CD8-positive, alpha-beta memory T cell (primary cell): ENCODE results near the gene UQCR10. TPM values are rescaled to one million over a fixed set of nuclear protein-coding genes. Genes with fewer than 3 reads are reported as not detected.

Experiments
- CTCF ChIA-PET: fragments of 350-600 bp; sonication (Branson Sonifier 250); formaldehyde crosslinking; loops from one replicate; lab custom pipeline; 2021; ENCODE audit warnings: antibody characterized with exemption; lab: Charles Lee
- POLR2A ChIA-PET: fragments of 350-600 bp; sonication (Branson Sonifier 250); formaldehyde crosslinking; loops from one replicate; lab custom pipeline; 2021; ENCODE audit warnings: antibody characterized with exemption; lab: Charles Lee
- DNase-seq, 5 donors: peaks; one replicate each; pipeline versions ENCODE4 v3.0.0 to v3.0.0-alpha.2; 2020 to 2022; ENCODE audit warnings: mixed read lengths in 1 of 5
- H3K27ac ChIP-seq: one replicate; pipeline ENCODE4 v1.7.0; 2013; ENCODE audit warnings: low read depth, mild to moderate bottlenecking, low read length, moderate library complexity
- H3K27me3 ChIP-seq: 2 replicates; pipeline ENCODE4 v1.7.0; 2013; ENCODE audit warnings: low read length, mild to moderate bottlenecking; ENCODE audit not compliant: insufficient read depth, poor library complexity, severe bottlenecking
- H3K36me3 ChIP-seq: 2 replicates; pipeline ENCODE4 v1.7.0; 2013; ENCODE audit warnings: mild to moderate bottlenecking, low read length, moderate library complexity; ENCODE audit not compliant: insufficient read depth
- H3K4me1 ChIP-seq: 2 replicates; pipeline ENCODE4 v1.7.0; 2013; ENCODE audit warnings: mild to moderate bottlenecking, low read length, moderate library complexity; ENCODE audit not compliant: insufficient read depth
- H3K4me3 ChIP-seq: 2 replicates; pipeline ENCODE4 v1.7.0; 2013; ENCODE audit warnings: mild to moderate bottlenecking, low read length
- H3K9me3 ChIP-seq: 2 replicates; pipeline ENCODE4 v1.7.0; 2013; ENCODE audit warnings: mild to moderate bottlenecking, low read length
- H3K27ac Mint-ChIP-seq, 8 donors: one replicate each; pipeline ENCODE4 v1.8.0; 2020 to 2021; ENCODE audit warnings: mixed read lengths in 8 of 8, mild to moderate bottlenecking in 6 of 8, inconsistent platforms in 3 of 8, moderate library complexity in 3 of 8
- H3K27me3 Mint-ChIP-seq, 2 donors: one replicate each; pipeline ENCODE4 v1.8.0; 2020 to 2021; ENCODE audit warnings: mixed read lengths in 2 of 2, mild to moderate bottlenecking in 1 of 2, moderate library complexity in 1 of 2
- H3K36me3 Mint-ChIP-seq, 3 donors: one replicate each; pipeline ENCODE4 v1.8.0; 2020 to 2021; ENCODE audit warnings: mixed read lengths in 3 of 3, inconsistent platforms in 1 of 3, mild to moderate bottlenecking in 1 of 3
- H3K4me1 Mint-ChIP-seq, 3 donors: one replicate each; pipeline ENCODE4 v1.8.0; 2020 to 2021; ENCODE audit warnings: mixed read lengths in 3 of 3, inconsistent platforms in 1 of 3, mild to moderate bottlenecking in 1 of 3
- H3K4me3 Mint-ChIP-seq, 7 donors: one replicate each; pipeline ENCODE4 v1.8.0; 2020 to 2021; ENCODE audit warnings: mixed read lengths in 7 of 7, mild to moderate bottlenecking in 6 of 7, moderate library complexity in 4 of 7, inconsistent platforms in 2 of 7
- H3K9me3 Mint-ChIP-seq, 5 donors: one replicate each; pipeline ENCODE4 v1.8.0; 2020 to 2022; ENCODE audit warnings: mixed read lengths in 5 of 5, mild to moderate bottlenecking in 3 of 5, moderate library complexity in 2 of 5, inconsistent platforms in 1 of 5
- polyA plus RNA-seq: library from polyadenylated mRNA; unstranded; fragments of 300-500 nt; fragmentation: Illumina TruSeq; gene quantifications from one replicate; pipeline ENCODE4 v1.2.3, GENCODE V29; 2021
- total RNA-seq, 2 experiments: library from RNA; stranded (reverse); gene quantifications; one replicate each; pipeline ENCODE4 v1.2.3, GENCODE V29; 2021

The UQCR10 gene
- total and polyA plus RNA-seq, 3 experiments from 2014 or later: 114 to 307 (median 121) TPM

DNA sequence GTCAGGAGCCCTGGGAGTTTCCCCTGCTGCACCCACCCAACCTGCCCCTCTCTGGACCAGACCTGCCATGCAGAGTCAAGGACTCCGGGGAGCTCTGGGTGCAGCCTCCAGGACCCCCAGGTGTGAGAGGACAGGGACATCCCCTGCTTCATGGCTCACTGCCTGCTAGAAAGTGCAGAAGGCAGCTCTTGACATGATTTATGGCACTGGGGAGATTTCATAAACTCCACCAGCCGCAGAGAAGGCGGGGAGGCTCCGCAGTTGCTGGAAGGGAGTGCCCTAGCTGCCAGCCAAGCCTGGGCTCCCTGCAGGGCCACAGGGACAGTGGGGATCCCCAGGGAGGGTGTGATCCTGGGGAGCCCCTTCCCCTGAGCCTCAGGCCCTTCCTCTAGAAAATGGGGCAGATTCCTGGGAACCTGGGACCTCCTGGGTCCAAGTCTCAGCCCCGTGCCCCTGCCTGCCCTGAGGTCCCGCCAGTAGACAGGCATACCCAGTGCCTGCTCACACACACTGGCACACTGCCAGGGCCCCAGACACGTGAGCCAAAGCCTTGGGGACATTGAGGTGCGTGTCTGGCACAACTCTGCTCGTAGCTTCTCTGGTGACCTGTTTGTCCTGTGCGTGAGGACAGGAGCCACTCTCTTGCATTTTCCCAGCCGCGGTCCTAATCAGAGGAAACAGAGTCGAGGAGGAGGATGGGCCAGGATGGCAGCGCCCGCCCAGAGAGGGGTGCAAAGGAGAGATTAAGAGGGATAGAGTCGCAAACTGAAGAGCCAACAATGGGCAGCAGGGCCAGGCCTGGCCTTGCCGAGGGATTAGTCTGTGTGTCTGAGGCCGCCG, 33.6 kb upstream of the UQCR10 start:
- peaks cover 0 to 2% of the 10 kb centered on the region in 2 donors for H3K27me3 Mint-ChIP-seq
- Histone ChIP-seq H3K27me3 (no peaks in the 10 kb centered on the region), H3K9me3 (no peaks in the 10 kb centered on the region), H3K27ac (no peak overlapping the region), H3K36me3 (no peaks in the 10 kb centered on the region), H3K4me3 (no peak overlapping the region), H3K4me1 (no peaks in the 10 kb centered on the region)
- no peaks in the 10 kb centered on the region for H3K4me1 Mint-ChIP-seq
- no peaks in the 10 kb centered on the region for H3K9me3 Mint-ChIP-seq
- H3K36me3 Mint-ChIP-seq: peaks cover 0 to 50% (median 11%) of the 10 kb centered on the region in 3 donors
- no peak overlapping the region for H3K27ac Mint-ChIP-seq
- ChIA-PET CTCF (no interaction called here), POLR2A (no interaction called here)
- no peak for DNase-seq
- H3K4me3 Mint-ChIP-seq: no peak overlapping the region

DNA sequence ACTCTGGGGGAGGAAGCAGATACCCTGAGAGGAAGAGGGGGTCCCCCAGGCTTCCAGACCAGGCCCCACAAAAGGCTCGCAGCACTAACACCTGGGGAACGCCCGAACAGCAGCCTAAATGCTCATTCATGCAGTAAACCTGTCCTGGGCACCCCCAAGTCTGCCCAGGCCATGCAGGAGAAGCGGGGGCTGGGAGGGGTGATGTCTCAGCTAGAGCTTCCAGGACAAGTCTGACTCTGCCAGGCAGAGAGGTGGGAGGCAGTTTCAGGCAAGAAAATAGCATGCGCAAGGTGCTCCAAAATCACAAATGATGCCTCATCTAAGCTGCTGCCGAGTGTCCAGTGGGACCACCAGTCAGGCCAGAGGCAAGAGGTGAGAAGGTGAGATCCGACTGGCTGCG, 32.8 kb upstream of the UQCR10 start:
- Histone ChIP-seq H3K36me3 (no peaks in the 10 kb centered on the region), H3K27me3 (no peaks in the 10 kb centered on the region), H3K4me3 (no peak overlapping the region), H3K9me3 (no peaks in the 10 kb centered on the region), H3K27ac (no peak overlapping the region), H3K4me1 (no peaks in the 10 kb centered on the region)
- Mint-ChIP-seq H3K9me3 (no peaks in the 10 kb centered on the region), H3K36me3 (peaks cover 0 to 53% (median 11%) of the 10 kb centered on the region in 3 donors), H3K27ac (peak overlapping the region in 1 of 8 donors; percentile 32), H3K4me1 (no peaks in the 10 kb centered on the region), H3K4me3 (no peak overlapping the region), H3K27me3 (peaks cover 0 to 2% of the 10 kb centered on the region in 2 donors)
- no peak for DNase-seq
- ChIA-PET POLR2A (no interaction called here), CTCF (no interaction called here)

DNA sequence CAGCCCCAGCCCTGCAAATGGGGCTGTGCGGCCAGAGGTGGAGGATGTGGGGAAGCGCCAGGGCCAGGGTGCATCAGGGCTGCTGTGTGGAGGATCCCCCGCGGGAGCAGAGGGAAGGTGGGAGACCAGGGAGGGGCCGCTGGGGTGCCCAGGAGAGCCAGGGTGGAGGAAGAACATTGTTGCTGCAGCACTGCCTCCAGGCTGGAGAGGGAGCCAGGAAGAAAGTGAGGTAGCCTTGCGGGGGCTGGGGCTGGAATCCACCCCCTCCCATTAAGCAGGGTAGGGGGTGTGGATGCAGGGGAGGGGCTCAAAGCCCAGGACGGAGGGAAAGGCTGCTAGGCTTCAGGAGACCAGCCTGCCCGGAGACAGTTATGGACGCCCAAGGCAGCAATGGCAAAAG, 32.3 kb upstream of the UQCR10 start:
- H3K9me3 ChIP-seq: no peaks in the 10 kb centered on the region
- H3K27me3 ChIP-seq: no peaks in the 10 kb centered on the region
- H3K4me3 ChIP-seq: no peak overlapping the region
- Mint-ChIP-seq H3K27me3 (peaks cover 0 to 2% of the 10 kb centered on the region in 2 donors), H3K9me3 (no peaks in the 10 kb centered on the region), H3K36me3 (peaks cover 0 to 56% (median 11%) of the 10 kb centered on the region in 3 donors), H3K4me1 (no peaks in the 10 kb centered on the region), H3K4me3 (no peak overlapping the region), H3K27ac (no peak overlapping the region)
- H3K36me3 ChIP-seq: no peaks in the 10 kb centered on the region
- H3K27ac ChIP-seq: no peak overlapping the region
- H3K4me1 ChIP-seq: no peaks in the 10 kb centered on the region
- no peak for DNase-seq
- POLR2A ChIA-PET: no interaction called here
- CTCF ChIA-PET: no interaction called here

DNA sequence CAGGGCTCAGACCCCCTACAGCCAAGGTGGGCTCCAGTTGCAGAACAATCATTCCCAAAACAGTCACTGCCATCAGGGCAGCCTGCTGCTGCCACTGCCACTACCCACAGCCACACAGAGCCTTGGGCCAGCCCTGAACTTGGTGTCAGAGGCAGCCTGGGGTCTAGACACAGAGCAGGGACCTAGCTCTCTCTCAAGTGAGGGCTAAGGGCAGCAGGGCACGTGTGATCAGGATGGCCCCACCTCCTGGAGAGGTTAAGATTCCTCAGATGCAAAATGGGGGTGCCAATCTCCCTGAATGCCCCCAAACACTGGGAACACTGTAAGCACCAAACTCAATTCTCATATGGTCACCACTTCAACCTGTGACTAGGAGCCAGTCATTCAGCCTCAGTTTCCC, 31.8 kb upstream of the UQCR10 start:
- no peaks in the 10 kb centered on the region for H3K4me1 ChIP-seq
- Mint-ChIP-seq H3K9me3 (no peaks in the 10 kb centered on the region), H3K27me3 (peaks cover 0 to 2% of the 10 kb centered on the region in 2 donors), H3K36me3 (peaks cover 0 to 62% (median 11%) of the 10 kb centered on the region in 3 donors), H3K4me3 (no peak overlapping the region), H3K4me1 (no peaks in the 10 kb centered on the region), H3K27ac (no peak overlapping the region)
- H3K36me3 ChIP-seq: no peaks in the 10 kb centered on the region
- no peaks in the 10 kb centered on the region for H3K9me3 ChIP-seq
- H3K4me3 ChIP-seq: no peak overlapping the region
- DNase-seq: no peak
- CTCF ChIA-PET: no interaction called here
- no peaks in the 10 kb centered on the region for H3K27me3 ChIP-seq
- no peak overlapping the region for H3K27ac ChIP-seq
- POLR2A ChIA-PET: no interaction called here

DNA sequence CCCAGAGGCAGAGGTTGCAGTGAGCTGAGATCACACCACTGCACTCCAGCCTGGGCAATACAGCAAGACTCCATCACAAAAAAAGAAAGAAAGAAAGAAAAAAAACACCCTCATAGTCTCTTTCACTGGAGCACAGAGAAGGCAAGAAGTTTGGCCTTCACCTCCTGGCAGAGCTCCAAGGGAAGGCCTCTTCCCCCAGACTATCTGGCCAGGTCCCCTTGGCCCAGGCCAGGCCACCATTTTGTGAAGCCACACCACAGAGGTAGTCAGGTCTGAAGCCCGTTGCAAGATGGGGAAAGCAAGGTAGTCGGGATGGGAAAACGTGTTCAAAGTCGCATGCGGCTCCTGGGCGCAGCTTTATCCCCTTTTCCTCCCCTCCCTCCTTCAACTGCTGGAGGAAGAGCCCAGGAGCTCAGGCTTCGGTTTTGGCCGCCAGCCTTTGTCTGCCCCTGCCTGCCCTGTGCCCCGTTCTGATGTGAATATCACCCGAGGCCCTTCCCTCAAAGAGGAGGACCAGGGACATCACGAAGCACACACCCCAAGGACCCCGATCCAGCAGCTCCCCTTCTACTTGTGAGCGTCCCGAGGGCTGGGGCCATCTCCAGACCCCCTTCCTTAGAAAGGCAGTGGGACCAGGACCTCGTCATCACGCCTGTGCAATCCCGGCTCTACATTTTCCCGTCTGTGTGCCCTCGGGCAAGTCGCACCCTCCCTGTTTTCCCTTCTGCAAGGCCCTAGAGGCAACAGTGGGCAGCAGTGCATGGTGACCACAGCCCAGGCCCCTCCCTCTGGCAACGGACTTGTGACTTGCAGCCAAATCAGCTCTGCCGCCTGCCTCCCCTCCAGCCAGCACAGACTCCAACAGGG, 29.7 kb upstream of the UQCR10 start:
- Histone ChIP-seq H3K9me3 (no peaks in the 10 kb centered on the region), H3K27ac (no peak overlapping the region), H3K36me3 (no peaks in the 10 kb centered on the region), H3K4me1 (no peaks in the 10 kb centered on the region), H3K27me3 (no peaks in the 10 kb centered on the region), H3K4me3 (no peak overlapping the region)
- peaks cover 0 to 64% (median 2%) of the 10 kb centered on the region in 3 donors for H3K36me3 Mint-ChIP-seq
- H3K4me1 Mint-ChIP-seq: no peaks in the 10 kb centered on the region
- POLR2A ChIA-PET: no interaction called here
- no peak for DNase-seq
- CTCF ChIA-PET: no interaction called here
- no peak overlapping the region for H3K4me3 Mint-ChIP-seq
- H3K9me3 Mint-ChIP-seq: no peaks in the 10 kb centered on the region
- H3K27me3 Mint-ChIP-seq: no peaks in the 10 kb centered on the region
- H3K27ac Mint-ChIP-seq: no peak overlapping the region

DNA sequence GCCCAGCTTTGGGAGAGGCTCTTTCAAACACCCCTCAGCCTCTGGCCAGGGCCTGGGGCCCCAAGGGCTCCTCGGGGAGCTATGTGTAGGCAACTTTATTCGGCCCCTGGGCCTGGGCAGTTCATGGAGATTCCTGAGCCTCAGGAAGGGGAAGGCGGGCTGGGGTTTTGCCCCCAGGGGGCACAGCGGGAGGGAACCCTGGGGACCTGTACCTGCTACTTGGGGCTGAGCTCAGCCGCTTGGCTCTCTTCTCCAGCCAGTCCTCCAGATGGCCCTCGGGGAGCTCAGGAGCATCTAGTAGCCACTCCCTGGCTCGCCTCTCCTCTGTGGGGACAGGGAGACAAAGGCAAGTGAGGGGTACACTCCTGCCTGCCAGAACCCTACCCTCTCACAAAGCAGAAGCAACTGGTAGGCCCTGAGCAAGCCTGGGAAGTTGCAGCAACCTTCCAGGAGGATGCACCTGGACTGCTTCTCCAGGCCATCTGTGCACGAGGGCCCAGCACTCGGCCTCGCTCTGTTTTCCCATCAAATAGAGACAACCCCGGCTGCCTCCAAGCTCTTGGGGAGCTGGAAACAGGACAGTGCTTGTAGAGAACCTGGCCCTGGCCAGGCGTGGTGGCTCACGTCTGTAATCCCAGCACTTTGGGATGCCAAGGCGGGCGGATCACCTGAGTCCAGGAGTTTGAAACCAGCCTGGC, 28.9 kb upstream of the UQCR10 start:
- no peak overlapping the region for H3K4me3 ChIP-seq
- Mint-ChIP-seq H3K36me3 (peaks cover 0 to 64% (median 4%) of the 10 kb centered on the region in 3 donors), H3K27me3 (no peaks in the 10 kb centered on the region), H3K9me3 (no peaks in the 10 kb centered on the region), H3K4me1 (no peaks in the 10 kb centered on the region), H3K4me3 (no peak overlapping the region), H3K27ac (no peak overlapping the region)
- H3K36me3 ChIP-seq: no peaks in the 10 kb centered on the region
- H3K9me3 ChIP-seq: no peaks in the 10 kb centered on the region
- no peaks in the 10 kb centered on the region for H3K27me3 ChIP-seq
- DNase-seq: no peak
- H3K4me1 ChIP-seq: no peaks in the 10 kb centered on the region
- ChIA-PET POLR2A (no interaction called here), CTCF (no interaction called here)
- no peak overlapping the region for H3K27ac ChIP-seq

DNA sequence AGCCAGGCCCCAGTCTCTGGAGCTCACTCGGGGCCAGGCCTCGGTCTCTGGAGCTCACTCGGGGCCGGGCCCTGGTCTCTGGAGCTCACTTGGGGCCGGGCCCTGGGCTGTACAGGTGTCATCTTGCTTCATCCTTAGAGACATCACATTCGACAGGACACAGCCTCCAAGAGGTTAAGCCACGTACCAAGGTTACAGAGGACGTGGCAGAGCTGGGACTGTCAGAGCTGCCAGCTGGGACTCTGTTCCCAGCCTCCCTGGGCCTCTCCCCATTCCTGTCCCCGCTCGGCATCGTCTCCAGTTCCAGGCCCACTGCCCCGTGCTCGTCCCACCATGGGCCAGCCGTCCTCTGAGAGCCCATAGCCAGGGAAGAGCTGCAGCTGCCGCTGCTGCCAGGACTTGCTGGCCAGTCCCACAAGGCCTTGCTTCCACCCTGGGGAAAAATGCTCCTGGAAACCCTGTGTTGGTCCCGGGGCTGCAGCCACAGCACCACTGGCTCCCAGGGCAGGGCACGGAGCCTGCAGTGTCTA, 27.8 kb upstream of the UQCR10 start:
- Histone ChIP-seq H3K27me3 (no peaks in the 10 kb centered on the region), H3K4me1 (no peaks in the 10 kb centered on the region), H3K36me3 (no peaks in the 10 kb centered on the region), H3K27ac (no peak overlapping the region), H3K9me3 (no peaks in the 10 kb centered on the region), H3K4me3 (no peak overlapping the region)
- Mint-ChIP-seq H3K9me3 (no peaks in the 10 kb centered on the region), H3K4me3 (no peak overlapping the region), H3K4me1 (no peaks in the 10 kb centered on the region), H3K27ac (no peak overlapping the region), H3K27me3 (no peaks in the 10 kb centered on the region), H3K36me3 (peaks cover 0 to 66% (median 4%) of the 10 kb centered on the region in 3 donors)
- ChIA-PET CTCF (no interaction called here), POLR2A (no interaction called here)
- DNase-seq: no peak
